HEK293T (cell line): ENCODE data around the gene JOSD2.

Experiments used
- ARNT ChIP-seq: fragments of 450-650 bp; IDR thresholded peaks from 2 replicates; pipeline ENCODE4 v1.6.1; 2017; ENCODE audit warnings: mild to moderate bottlenecking
- BHLHE40 ChIP-seq: fragments of 450-650 bp; IDR thresholded peaks from 2 replicates; pipeline ENCODE4 v1.6.1; 2016; ENCODE audit warnings: mild to moderate bottlenecking, moderate library complexity, borderline replicate concordance
- CTBP1 ChIP-seq: fragments of 450-650 bp; IDR thresholded peaks from 2 replicates; pipeline ENCODE4 v1.6.1; 2016; ENCODE audit warnings: borderline replicate concordance
- ELF4 ChIP-seq: fragments of 450-650 bp; IDR thresholded peaks from 2 replicates; pipeline ENCODE4 v1.6.1; 2017; ENCODE audit warnings: antibody characterized with exemption
- FOXA1 ChIP-seq: fragments of 450-650 bp; IDR thresholded peaks from 2 replicates; pipeline ENCODE4 v1.6.1; 2016; ENCODE audit warnings: mild to moderate bottlenecking
- FOXK2 ChIP-seq: fragments of 450-650 bp; IDR thresholded peaks from 2 replicates; pipeline ENCODE4 v1.6.1; 2016; ENCODE audit warnings: mild to moderate bottlenecking
- FOXM1 ChIP-seq: fragments of 450-650 bp; IDR thresholded peaks from 2 replicates; pipeline ENCODE4 v1.6.1; 2017; ENCODE audit warnings: mild to moderate bottlenecking, borderline replicate concordance
- HDGF ChIP-seq: fragments of 450-650 bp; IDR thresholded peaks from 2 replicates; pipeline ENCODE4 v1.6.1; 2017; ENCODE audit warnings: antibody characterized with exemption, borderline replicate concordance
- NFRKB ChIP-seq: fragments of 450-650 bp; IDR thresholded peaks from 2 replicates; pipeline ENCODE4 v1.6.1; 2016; ENCODE audit warnings: mild to moderate bottlenecking, moderate library complexity
- PKNOX1 ChIP-seq: fragments of 450-650 bp; IDR thresholded peaks from 2 replicates; pipeline ENCODE4 v1.6.1; 2016
- SP1 ChIP-seq: fragments of 450-650 bp; IDR thresholded peaks from 2 replicates; pipeline ENCODE4 v1.6.1; 2017
- SUZ12 ChIP-seq: fragments of 450-650 bp; IDR thresholded peaks from 2 replicates; pipeline ENCODE4 v1.6.1; 2016; ENCODE audit warnings: mild to moderate bottlenecking

- TF ChIP-seq ELF4 (peak; percentile 93), FOXA1 (no peak), FOXK2 (no peak), BHLHE40 (no peak), FOXM1 (no peak), NFRKB (no peak), PKNOX1 (no peak), HDGF (no peak), ARNT (no peak), SP1 (no peak; the same call in 1 of the 2 replicates), SUZ12 (no peak), CTBP1 (peak; percentile 54; the same call in 1 of the 2 replicates)
Measured at GRCh38 chr19:50511069-50511822, at the start of gene JOSD2.
